Right lobe of liver (tissue), 6 donors: ENCODE results near the gene NUAK1. TPM values are rescaled to one million over a fixed set of nuclear protein-coding genes. Genes with fewer than 3 reads are reported as not detected.

Source experiments
- ATAC-seq, 4 donors: fragments of 200-7000 bp; cut with Tn5 transposase; one replicate each; pipeline ENCODE4 v1.9.1; 2020; ENCODE audit warnings: mild to moderate bottlenecking in 4 of 4, moderate library complexity in 4 of 4
- DNase-seq, 3 donors: peaks; one replicate each; pipeline ENCODE4 v3.0.0-alpha.2; 2020
- H3K27ac ChIP-seq, 3 donors: fragments of 200-600 bp; one replicate each; pipeline ENCODE4 v1.8.0; 2022
- H3K27me3 ChIP-seq, 2 donors: fragments of 200-600 bp; one replicate each; pipeline ENCODE4 v1.8.0; 2022
- H3K36me3 ChIP-seq, 4 donors: fragments of 200-600 bp; sonication (generic) in 1 of 4; one replicate each; pipeline versions ENCODE4 v1.5.1 to v1.8.0; 2017 to 2022; ENCODE audit warnings: control low read depth in 1 of 4
- H3K4me1 ChIP-seq, 4 donors: fragments of 200-600 bp; sonication (generic) in 1 of 4; one replicate each; pipeline versions ENCODE4 v1.5.1 to v1.8.0; 2017 to 2022; ENCODE audit warnings: control low read depth in 1 of 4
- H3K4me3 ChIP-seq, 3 donors: fragments of 200-600 bp; one replicate each; pipeline ENCODE4 v1.8.0; 2022
- H3K9me3 ChIP-seq, 4 donors: fragments of 200-600 bp; sonication (generic) in 1 of 4; one replicate each; pipeline versions ENCODE4 v1.5.1 to v1.8.0; 2017 to 2022; ENCODE audit warnings: control low read depth in 1 of 4
- POLR2A ChIP-seq: fragments of 450-650 bp; IDR thresholded peaks from one replicate; pipeline ENCODE4 v1.6.1; 2017; ENCODE audit warnings: antibody characterized with exemption, mild to moderate bottlenecking
- WGBS: methylation state at CpG from one replicate; pipeline ENCODE4 v1.1.6; 2018; ENCODE audit warnings: low coverage, low lambda C conversion rate; ENCODE audit not compliant: insufficient coverage; ENCODE audit errors: missing lambda C conversion rate; 5-methylcytosine and 5-hydroxymethylcytosine counted together
- intact Hi-C, 2 donors: fragments of 100-400 bp; cut with DNase I; formaldehyde crosslinking; loops; one replicate each; pipeline versions ENCODE4 v1.11.2 to v1.14.1; 2022
- total RNA-seq, 6 experiments: library from RNA; depleted of rRNA in 2 of 6; stranded (reverse); fragments of >200 nt in 2 of 6; fragmentation: NEBNext Ultra II Directional in 3 of 6; extraction: Animal tissue kit (Norgen Biotek cat#: 25700) in 3 of 6; gene quantifications; one replicate each; pipeline versions ENCODE4 v1.1.0 to v1.2.4, GENCODE V29; 2016 to 2023
- TF ChIP-seq, protein P1 (sequence below), 4 donors: fragments of 200-600 bp in 3 of 4; fragments of 450-650 bp in 1 of 4; IDR thresholded peaks; one replicate each; pipeline versions ENCODE4 v1.5.1 to v1.8.0; 2016 to 2022; ENCODE audit warnings: antibody characterized with exemption in 4 of 4, mild to moderate bottlenecking in 2 of 4
- donor health status: DM: no; HTN: yes; CAD: no.
- donor health status: DM: no; HTN: no; CAD: no.
- donor health status: DM: no; HTN: no; CAD: no.
- donor health status: DM: no; HTN: yes; CAD: no.
- donor health status: DM: no; HTN: yes; CAD: no.

Gene NUAK1
- total RNA-seq, 6 experiments from 2014 or later = 2.0 to 11.0 (median 3.5) TPM

GRCh38 chr12:106152334-106152733 is 13.6 kb upstream of the NUAK1 start:
- Histone ChIP-seq H3K36me3 (no peaks in the 10 kb centered on the region), H3K9me3 (no peaks in the 10 kb centered on the region), H3K4me3 (no peak overlapping the region), H3K27ac (no peak overlapping the region), H3K27me3 (no peaks in the 10 kb centered on the region), H3K4me1 (peaks cover 0 to 7% (median 3%) of the 10 kb centered on the region in 4 donors)
- TF ChIP-seq, protein P1, sequence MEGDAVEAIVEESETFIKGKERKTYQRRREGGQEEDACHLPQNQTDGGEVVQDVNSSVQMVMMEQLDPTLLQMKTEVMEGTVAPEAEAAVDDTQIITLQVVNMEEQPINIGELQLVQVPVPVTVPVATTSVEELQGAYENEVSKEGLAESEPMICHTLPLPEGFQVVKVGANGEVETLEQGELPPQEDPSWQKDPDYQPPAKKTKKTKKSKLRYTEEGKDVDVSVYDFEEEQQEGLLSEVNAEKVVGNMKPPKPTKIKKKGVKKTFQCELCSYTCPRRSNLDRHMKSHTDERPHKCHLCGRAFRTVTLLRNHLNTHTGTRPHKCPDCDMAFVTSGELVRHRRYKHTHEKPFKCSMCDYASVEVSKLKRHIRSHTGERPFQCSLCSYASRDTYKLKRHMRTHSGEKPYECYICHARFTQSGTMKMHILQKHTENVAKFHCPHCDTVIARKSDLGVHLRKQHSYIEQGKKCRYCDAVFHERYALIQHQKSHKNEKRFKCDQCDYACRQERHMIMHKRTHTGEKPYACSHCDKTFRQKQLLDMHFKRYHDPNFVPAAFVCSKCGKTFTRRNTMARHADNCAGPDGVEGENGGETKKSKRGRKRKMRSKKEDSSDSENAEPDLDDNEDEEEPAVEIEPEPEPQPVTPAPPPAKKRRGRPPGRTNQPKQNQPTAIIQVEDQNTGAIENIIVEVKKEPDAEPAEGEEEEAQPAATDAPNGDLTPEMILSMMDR (IDR thresholded peaks at IDR 0.05) = no peak
- TF ChIP-seq POLR2A = no peak
- intact Hi-C loops = no loop called here
- DNase-seq = no peak
- no peak for ATAC-seq
- 61% methylated on average over 2 of the region's 4 CpGs for WGBS

- intact Hi-C loops = no loop called here
- no peak for TF ChIP-seq POLR2A
- TF ChIP-seq, protein P1 (IDR thresholded peaks at IDR 0.05) = no peak
- WGBS = 94% methylated on average over 3 of the region's 5 CpGs
- ATAC-seq (no peak), DNase-seq (no peak)
- no peak overlapping the region for H3K4me3 ChIP-seq
- H3K9me3 ChIP-seq = no peaks in the 10 kb centered on the region
- no peak overlapping the region for H3K27ac ChIP-seq
- H3K27me3 ChIP-seq = no peaks in the 10 kb centered on the region
- H3K36me3 ChIP-seq = no peaks in the 10 kb centered on the region
- peaks cover 0 to 22% (median 10%) of the 10 kb centered on the region in 4 donors for H3K4me1 ChIP-seq
These were observed 11.8 kb upstream of the NUAK1 start for GRCh38 chr12:106150555-106150954.

- 46% methylated on average over 10 of the region's 10 CpGs for WGBS
- DNase-seq = no peak
- H3K36me3 ChIP-seq = no peaks in the 10 kb centered on the region
These were observed 10.5 kb upstream of the NUAK1 start for GRCh38 chr12:106149096-106149784.

GRCh38 chr12:106147956-106148355 is 9.2 kb upstream of the NUAK1 start:
- H3K9me3 ChIP-seq = no peaks in the 10 kb centered on the region
- H3K27ac ChIP-seq = no peak overlapping the region
- H3K4me3 ChIP-seq = no peak overlapping the region
- intact Hi-C loops = no loop called here
- peak; percentile 84 to 86 (median 85) for DNase-seq
- peak; percentile 74 to 85 (median 76) for ATAC-seq
- peaks cover 0 to 34% (median 10%) of the 10 kb centered on the region in 4 donors for H3K4me1 ChIP-seq
- H3K36me3 ChIP-seq = no peaks in the 10 kb centered on the region
- no peak for TF ChIP-seq POLR2A
- TF ChIP-seq, protein P1 (IDR thresholded peaks at IDR 0.05) = no peak
- H3K27me3 ChIP-seq = no peaks in the 10 kb centered on the region
- 23% methylated on average over 9 of the region's 12 CpGs for WGBS

More at GRCh38 chr12:106149096-106149784, 10.5 kb upstream of the NUAK1 start:
- Histone ChIP-seq H3K4me1 (peaks cover 0 to 34% (median 10%) of the 10 kb centered on the region in 4 donors), H3K9me3 (no peaks in the 10 kb centered on the region), H3K27me3 (no peaks in the 10 kb centered on the region), H3K4me3 (no peak overlapping the region), H3K27ac (no peak overlapping the region)
- intact Hi-C loops = no loop called here
- ATAC-seq = peak; percentile 19 to 45 (median 40)
- no peak for TF ChIP-seq POLR2A
- TF ChIP-seq, protein P1 (IDR thresholded peaks at IDR 0.05) = peak; percentile 32 to 59 (median 54)
